A549 (cell line): ENCODE results near the gene CBLC. TPM values are rescaled to one million over a fixed set of nuclear protein-coding genes. Genes with fewer than 3 reads are reported as not detected.

Source experiments
- ATAC-seq, 2 experiments: fragments of 200-7000 bp in 1 of 2; fragments of >200 bp in 1 of 2; cut with Nextera tagmentation in 1 of 2; cut with Tn5 transposase in 1 of 2; 3 replicates each; pipeline versions ENCODE4 v1.8.0 to v1.9.1; 2018 to 2020; ENCODE audit warnings: mild to moderate bottlenecking in 1 of 2, moderate library complexity in 1 of 2
- CTCF ChIA-PET: fragments of 300-600 bp; sonication (Branson Sonifier 250); formaldehyde crosslinking; extraction: SDS; loops from one replicate; lab custom pipeline; 2021; ENCODE audit warnings: antibody characterized with exemption, inconsistent platforms; lab: Yijun Ruan, JAX
- POLR2A ChIA-PET: fragments of 350-600 bp; formaldehyde crosslinking; extraction: SDS; loops from one replicate; lab custom pipeline; 2021; ENCODE audit warnings: antibody characterized with exemption, inconsistent platforms; lab: Yijun Ruan, JAX
- DNase-seq, 2 experiments: peaks; one replicate each; pipeline versions ENCODE4 v3.0.0 to v3.0.0-alpha.2; 2011 to 2016; ENCODE audit warnings: low read depth in 1 of 2, low spot score in 1 of 2
- FAIRE-seq: peaks from 2 replicates; lab custom pipeline; 2011; peaks lifted over from hg19 to GRCh38; lab: Jason Lieb, UNC
- H3K27ac ChIP-seq, 2 experiments: fragments of >200 bp; sonication (Bioruptor Twin); formaldehyde crosslinking; 3 replicates each; pipeline ENCODE4 v1.5.1; 2016 to 2017
- H3K4me1 ChIP-seq: fragments of >200 bp; sonication (Bioruptor Twin); formaldehyde crosslinking; 3 replicates; pipeline ENCODE4 v1.6.1; 2016
- H3K4me2 ChIP-seq: fragments of >200 bp; sonication (Bioruptor Twin); formaldehyde crosslinking; 3 replicates; pipeline ENCODE4 v1.6.1; 2016
- H3K4me3 ChIP-seq: fragments of >200 bp; sonication (Bioruptor Twin); formaldehyde crosslinking; 3 replicates; pipeline ENCODE4 v1.5.1; 2016
- H3K9me3 ChIP-seq: fragments of >200 bp; sonication (Bioruptor Twin); formaldehyde crosslinking; 3 replicates; pipeline ENCODE4 v1.6.1; 2016
- CBX8 ChIP-seq: fragments of 200-600 bp; sonication (generic); IDR thresholded peaks from 2 replicates; pipeline ENCODE4 v1.6.1; 2016
- CEBPB ChIP-seq, 2 experiments: fragments of >200 bp in 1 of 2; sonication (Bioruptor Twin) in 1 of 2; formaldehyde crosslinking in 1 of 2; IDR thresholded peaks; 2 replicates each; pipeline ENCODE4 v1.6.1; 2012 to 2016
- EHF ChIP-seq: fragments of 250-450 bp; sonication (Bioruptor Pico); IDR thresholded peaks from 2 replicates; pipeline ENCODE4 v1.5.0; 2020; ENCODE audit warnings: mild to moderate bottlenecking
- EP300 ChIP-seq, 2 experiments: fragments of >200 bp; sonication (Bioruptor Twin); formaldehyde crosslinking; IDR thresholded peaks; 2 replicates in 1 of 2; 3 replicates in 1 of 2; pipeline ENCODE4 v1.6.1; 2016 to 2017
- ESRRA ChIP-seq: fragments of 150-350 bp; IDR thresholded peaks from 2 replicates; pipeline ENCODE4 v1.6.1; 2014; ENCODE audit warnings: mild to moderate bottlenecking, low read length, borderline replicate concordance
- FOSB ChIP-seq: fragments of 250-450 bp; sonication (Bioruptor Pico); IDR thresholded peaks from 2 replicates; pipeline ENCODE4 v1.5.0; 2020; ENCODE audit warnings: mild to moderate bottlenecking, moderate library complexity
- FOSL2 ChIP-seq, 2 experiments: fragments of 450-650 bp in 1 of 2; fragments of >200 bp in 1 of 2; sonication (Bioruptor Twin) in 1 of 2; formaldehyde crosslinking; IDR thresholded peaks; 2 replicates each; pipeline versions ENCODE4 v1.5.0 to v1.6.1; 2016 to 2020; ENCODE audit warnings: mild to moderate bottlenecking in 1 of 2, moderate library complexity in 1 of 2
- JUN ChIP-seq, 2 experiments: fragments of >200 bp; sonication (Bioruptor Twin); formaldehyde crosslinking; IDR thresholded peaks; 2 replicates in 1 of 2; 3 replicates in 1 of 2; pipeline ENCODE4 v1.6.1; 2016 to 2017
- POLR2AphosphoS2 ChIP-seq: conservative IDR thresholded peaks from 2 replicates; pipeline ENCODE4 v1.6.1; 2012; ENCODE audit warnings: low read length, improper control_type of control experiment, inconsistent platforms
- RAD21 ChIP-seq, 2 experiments: fragments of >200 bp in 1 of 2; sonication (Bioruptor Twin) in 1 of 2; formaldehyde crosslinking in 1 of 2; IDR thresholded peaks in 1 of 2; conservative IDR thresholded peaks in 1 of 2; 2 replicates in 1 of 2; 3 replicates in 1 of 2; pipeline ENCODE4 v1.6.1; 2012 to 2018; ENCODE audit warnings: inconsistent platforms in 1 of 2
- TFCP2L1 ChIP-seq: fragments of 250-450 bp; sonication (Bioruptor Pico); IDR thresholded peaks from 2 replicates; pipeline ENCODE4 v1.5.0; 2021; ENCODE audit warnings: mild to moderate bottlenecking
- ZFP36 ChIP-seq: fragments of 450-650 bp; IDR thresholded peaks from 2 replicates; pipeline ENCODE4 v1.6.1; 2014; ENCODE audit warnings: borderline replicate concordance; ENCODE audit not compliant: partially characterized antibody
- ZSCAN20 ChIP-seq: fragments of 250-450 bp; sonication (Bioruptor Pico); IDR thresholded peaks from 2 replicates; pipeline ENCODE4 v1.8.0; 2022; ENCODE audit warnings: mild to moderate bottlenecking, moderate library complexity
- WGBS: methylation state at CpG from one replicate; pipeline ENCODE4 v1.1.6; 2017; ENCODE audit errors: missing lambda C conversion rate; 5-methylcytosine and 5-hydroxymethylcytosine counted together
- polyA plus RNA-seq, 4 experiments: library from polyadenylated mRNA; depleted of rRNA in 3 of 4; stranded (reverse); fragments of >200 nt; fragmentation: RNase III in 1 of 4; extraction: RNeasy Plus Mini Kit Qiagen cat#74134 plus additional on column Dnase treatment in 1 of 4; gene quantifications; 2 replicates in 3 of 4; 3 replicates in 1 of 4; pipeline ENCODE4 v1.2.3, GENCODE V29; 2011 to 2017
- TF ChIP-seq, protein P1 (sequence below): fragments of 250-450 bp; sonication (Bioruptor Pico); IDR thresholded peaks from 2 replicates; pipeline ENCODE4 v1.5.0; 2020; ENCODE audit warnings: low read depth, mild to moderate bottlenecking, moderate library complexity
- TF ChIP-seq, protein P2 (sequence below): fragments of >200 bp; sonication (Bioruptor Twin); formaldehyde crosslinking; IDR thresholded peaks from 2 replicates; pipeline ENCODE4 v1.6.1; 2016

The CBLC gene
- polyA plus RNA-seq, 2 of the 4 experiments (the other 2 are of a cell fraction), result not detected

DNA sequence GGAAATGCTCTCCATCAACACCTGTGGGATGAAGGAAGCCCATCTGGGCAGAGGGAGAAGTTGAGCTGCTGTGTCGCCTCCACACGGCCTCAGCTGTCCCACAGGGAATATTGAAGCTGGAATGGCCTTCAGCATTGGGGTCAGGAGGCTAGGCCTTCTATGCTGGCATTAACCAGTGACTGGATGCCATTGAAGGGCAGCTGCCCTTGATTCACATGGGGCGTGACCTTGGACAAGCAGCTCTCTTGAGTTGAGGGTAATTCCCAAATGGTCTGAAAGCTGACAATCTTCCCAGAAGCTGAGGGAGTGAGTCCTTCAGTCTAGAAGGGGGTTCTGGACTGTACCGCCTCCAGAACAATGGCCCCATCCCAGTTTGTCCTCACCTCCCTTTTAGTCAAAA, 22.5 kb upstream of the CBLC start:
- POLR2A ChIA-PET, result interaction anchor here (2.6 kb wide), 1 partner anchor 31 kb away, joined by 33 read pairs; no protein-coding TSS in a partner anchor
- peaks cover 89% of the 10 kb centered on the region for H3K4me1 ChIP-seq

GRCh38 chr19:44756089-44756562, 21.6 kb upstream of the CBLC start:
- H3K27ac ChIP-seq, result peak overlapping the region; percentile 92 to 99
- DNase-seq (no peak), ATAC-seq (no peak), FAIRE-seq (no peak)
- H3K4me1 ChIP-seq, result peaks cover 80% of the 10 kb centered on the region
- peak; percentile 65; the same call in 1 of the 2 replicates for TF ChIP-seq POLR2AphosphoS2
- peak; percentile 65; the same call in 1 of the 2 replicates for TF ChIP-seq TFCP2L1
- TF ChIP-seq ZSCAN20 (CRISPR knock-in tag), result no peak
- TF ChIP-seq EP300 (IDR thresholded peaks at IDR 0.05), result no peak
- TF ChIP-seq, protein P1, sequence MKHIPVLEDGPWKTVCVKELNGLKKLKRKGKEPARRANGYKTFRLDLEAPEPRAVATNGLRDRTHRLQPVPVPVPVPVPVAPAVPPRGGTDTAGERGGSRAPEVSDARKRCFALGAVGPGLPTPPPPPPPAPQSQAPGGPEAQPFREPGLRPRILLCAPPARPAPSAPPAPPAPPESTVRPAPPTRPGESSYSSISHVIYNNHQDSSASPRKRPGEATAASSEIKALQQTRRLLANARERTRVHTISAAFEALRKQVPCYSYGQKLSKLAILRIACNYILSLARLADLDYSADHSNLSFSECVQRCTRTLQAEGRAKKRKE (CRISPR knock-in tag), result no peak
- TF ChIP-seq RAD21 (conservative IDR thresholded peaks at IDR 0.05 in 1 of 2, IDR thresholded peaks at IDR 0.05 in 1 of 2), result no peak
- 0 out of 5 replicates have a peak, but pooled peaks of 1 of the 2 experiments have one; percentile 1 for TF ChIP-seq JUN (IDR thresholded peaks at IDR 0.05)
- CTCF ChIA-PET, result interaction anchor here (0.6 to 48.5 kb wide), 7 partner anchors 12 to 256 kb away, joined by 3 to 1899 read pairs (median 5); partner anchors contain the start of gene ZNF180
- H3K9me3 ChIP-seq, result no peaks in the 10 kb centered on the region
- no peak overlapping the region for H3K4me3 ChIP-seq
- WGBS, result 93% methylated on average over 7 of the region's 7 CpGs
- peak overlapping the region; percentile 92 for H3K4me2 ChIP-seq
- POLR2A ChIA-PET, result no interaction called here

More for the DNA sequence above, 22.5 kb upstream of the CBLC start:
- Histone ChIP-seq H3K4me2 (peak overlapping the region; percentile 92), H3K27ac (peak overlapping the region; percentile 92 to 99), H3K4me3 (peak overlapping the region; percentile 95; the same call in 2 of the 3 replicates), H3K9me3 (no peaks in the 10 kb centered on the region)
- TF ChIP-seq ESRRA (peak; percentile 34; the same call in 1 of the 2 replicates), TFCP2L1 (peak; percentile 43; the same call in 1 of the 2 replicates)
- TF ChIP-seq, protein P2, sequence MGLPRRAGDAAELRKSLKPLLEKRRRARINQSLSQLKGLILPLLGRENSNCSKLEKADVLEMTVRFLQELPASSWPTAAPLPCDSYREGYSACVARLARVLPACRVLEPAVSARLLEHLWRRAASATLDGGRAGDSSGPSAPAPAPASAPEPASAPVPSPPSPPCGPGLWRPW, result no peak
- ATAC-seq (no peak), FAIRE-seq (no peak), DNase-seq (no peak)
- WGBS, result 87% methylated on average over 4 of the region's 4 CpGs
- CTCF ChIA-PET, result interaction anchor here (1.3 to 48.5 kb wide), 6 partner anchors 13 to 167 kb away, joined by 4 to 1899 read pairs (median 12); no protein-coding TSS in a partner anchor

DNA sequence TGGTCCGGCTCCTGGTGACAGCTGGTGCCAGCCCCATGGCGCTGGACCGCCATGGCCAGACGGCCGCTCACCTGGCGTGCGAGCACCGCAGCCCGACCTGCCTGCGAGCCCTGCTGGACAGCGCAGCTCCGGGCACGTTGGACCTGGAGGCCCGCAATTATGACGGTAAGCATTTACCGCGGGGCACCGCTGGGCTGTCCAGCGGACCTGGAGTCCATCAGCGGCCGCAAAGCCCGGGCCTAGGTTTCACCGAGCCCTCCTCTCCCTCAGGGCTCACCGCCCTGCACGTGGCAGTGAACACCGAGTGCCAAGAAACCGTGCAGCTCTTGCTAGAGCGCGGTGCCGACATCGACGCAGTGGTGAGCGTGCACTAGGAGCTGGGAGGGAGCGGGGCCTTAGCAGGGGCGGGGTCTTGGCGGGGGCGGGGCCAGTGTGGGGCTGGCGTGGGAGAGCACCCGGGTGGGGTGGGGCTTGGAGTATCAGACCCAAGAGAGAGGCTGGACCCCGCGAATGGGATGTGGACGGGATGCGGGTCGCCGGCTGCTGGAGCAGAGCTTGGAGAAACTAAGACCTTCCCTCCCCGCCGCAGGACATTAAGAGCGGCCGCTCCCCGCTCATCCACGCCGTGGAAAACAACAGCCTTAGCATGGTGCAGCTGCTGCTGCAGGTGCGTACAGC, 20.5 kb upstream of the CBLC start:
- H3K27ac ChIP-seq, result peak overlapping the region in 1 of 2 experiments; percentile 92; a peak in 3 of 6 replicates
- CTCF ChIA-PET, result interaction anchor here (0.5 to 48.5 kb wide), 6 partner anchors 11 to 311 kb away, joined by 3 to 1899 read pairs (median 4); no protein-coding TSS in a partner anchor
- no peak for DNase-seq
- peaks cover 69% of the 10 kb centered on the region for H3K4me1 ChIP-seq
- H3K4me2 ChIP-seq, result no peak overlapping the region
- ATAC-seq, result peak in 1 of 2 experiments; percentile 1; a peak in 2 of 6 replicates
- POLR2A ChIA-PET, result interaction anchor here (0.7 to 1.2 kb wide), 3 partner anchors 21 to 33 kb away, joined by 3 to 5 read pairs (median 4); no protein-coding TSS in a partner anchor
- FAIRE-seq, result no peak
- H3K9me3 ChIP-seq, result no peaks in the 10 kb centered on the region
- TF ChIP-seq ZFP36, result no peak
- TF ChIP-seq CEBPB (IDR thresholded peaks at IDR 0.05), result no peak
- no peak for TF ChIP-seq CBX8
- no peak for TF ChIP-seq FOSL2 (IDR thresholded peaks at IDR 0.05)
- 0 out of 2 replicates have a peak, but pooled peaks have one; percentile 5 for TF ChIP-seq FOSL2 (CRISPR knock-in tag; IDR thresholded peaks at IDR 0.05)
- TF ChIP-seq EHF (CRISPR knock-in tag), result 0 out of 2 replicates have a peak, but pooled peaks have one; percentile 71
- 0 out of 2 replicates have a peak, but pooled peaks have one; percentile 12 for TF ChIP-seq TFCP2L1
- TF ChIP-seq FOSB (CRISPR knock-in tag), result peak; percentile 49; the same call in 1 of the 2 replicates
- 96% methylated on average over 35 of the region's 53 CpGs for WGBS
- H3K4me3 ChIP-seq, result no peak overlapping the region
